ENCODE data around the gene SLC34A1.
A peak's percentile ranks its signal among the peaks of the same experiment; 100 is the strongest.

The SLC34A1 gene

GRCh38 chr5:177365845-177366527 lies 18.2 kb upstream of the SLC34A1 start:
- no peak for FAIRE-seq
- TF ChIP-seq POLR2AphosphoS5 (IDR thresholded peaks at IDR 0.05; ENCODE audit: low read depth, low read length) (no peak), POLR2A (IDR thresholded peaks at IDR 0.05; ENCODE audit: low read depth, low read length) (no peak), TAF1 (IDR thresholded peaks at IDR 0.05; ENCODE audit: borderline replicate concordance, low read depth, low read length) (no peak)
- no peak for DNase-seq (ENCODE audit: insufficient read length)

- FAIRE-seq: no peak
- no peak for DNase-seq (ENCODE audit: insufficient read length)
Measured at GRCh38 chr5:177366528-177367322, 17.5 kb upstream of the SLC34A1 start.

GRCh38 chr5:177367323-177367848 lies 16.8 kb upstream of the SLC34A1 start:
- FAIRE-seq (no peak), DNase-seq (ENCODE audit: insufficient read length) (no peak)
- TF ChIP-seq TAF1 (IDR thresholded peaks at IDR 0.05; ENCODE audit: borderline replicate concordance, low read depth, low read length) (no peak), POLR2A (IDR thresholded peaks at IDR 0.05; ENCODE audit: low read depth, low read length) (no peak), POLR2AphosphoS5 (IDR thresholded peaks at IDR 0.05; ENCODE audit: low read depth, low read length) (no peak)

More at GRCh38 chr5:177366528-177367322, 17.5 kb upstream of the SLC34A1 start:
- TF ChIP-seq POLR2AphosphoS5 (IDR thresholded peaks at IDR 0.05; ENCODE audit: low read depth, low read length) (no peak), TAF1 (IDR thresholded peaks at IDR 0.05; ENCODE audit: borderline replicate concordance, low read depth, low read length) (no peak), POLR2A (IDR thresholded peaks at IDR 0.05; ENCODE audit: low read depth, low read length) (no peak)

DNA sequence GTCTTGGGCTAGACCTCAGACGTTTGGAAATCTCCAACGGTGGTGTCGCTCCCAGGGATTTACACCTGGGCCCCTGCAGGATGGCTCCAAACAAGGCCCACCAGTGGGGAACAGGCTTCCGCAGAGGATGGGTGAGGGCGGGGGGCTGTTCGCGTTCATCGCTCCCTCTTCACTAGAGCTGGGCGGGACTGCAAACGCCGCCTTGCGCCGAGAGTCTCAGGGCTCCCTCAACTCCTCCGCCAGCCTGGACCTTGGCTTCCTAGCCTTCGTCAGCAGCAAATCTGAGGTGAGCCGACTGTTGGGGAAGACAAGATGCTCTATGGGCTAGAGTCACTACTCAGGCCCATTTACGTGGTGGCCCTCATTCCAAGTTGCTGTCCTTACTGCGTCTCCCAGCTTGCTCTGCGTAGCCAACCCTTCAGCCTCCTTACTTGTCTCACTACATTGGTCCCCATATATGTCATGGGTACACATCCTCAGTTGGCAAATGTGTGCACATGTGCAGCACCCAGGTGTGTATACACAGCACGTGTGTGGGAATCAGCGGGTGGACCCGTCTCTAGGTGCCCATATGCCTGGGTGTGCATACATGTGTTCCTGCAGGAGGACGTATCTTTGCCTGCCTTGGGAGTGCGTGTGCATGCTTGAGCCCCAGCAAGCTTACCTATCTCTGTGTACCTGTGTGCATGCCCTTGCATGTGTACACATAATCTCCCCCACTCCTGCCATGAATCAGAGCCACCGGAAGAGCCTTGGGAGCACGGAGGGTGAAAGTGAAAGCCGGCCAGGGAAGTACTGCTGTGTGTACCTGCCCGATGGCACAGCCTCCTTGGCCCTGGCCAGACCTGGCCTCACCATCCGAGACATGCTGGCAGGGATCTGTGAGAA lies 16.0 kb upstream of the SLC34A1 start:
- no peak for FAIRE-seq
- no peak for DNase-seq (ENCODE audit: insufficient read length)
- TF ChIP-seq POLR2A (IDR thresholded peaks at IDR 0.05; ENCODE audit: low read depth, low read length) (no peak), POLR2AphosphoS5 (IDR thresholded peaks at IDR 0.05; ENCODE audit: low read depth, low read length) (no peak), TAF1 (IDR thresholded peaks at IDR 0.05; ENCODE audit: borderline replicate concordance, low read depth, low read length) (no peak)

DNA sequence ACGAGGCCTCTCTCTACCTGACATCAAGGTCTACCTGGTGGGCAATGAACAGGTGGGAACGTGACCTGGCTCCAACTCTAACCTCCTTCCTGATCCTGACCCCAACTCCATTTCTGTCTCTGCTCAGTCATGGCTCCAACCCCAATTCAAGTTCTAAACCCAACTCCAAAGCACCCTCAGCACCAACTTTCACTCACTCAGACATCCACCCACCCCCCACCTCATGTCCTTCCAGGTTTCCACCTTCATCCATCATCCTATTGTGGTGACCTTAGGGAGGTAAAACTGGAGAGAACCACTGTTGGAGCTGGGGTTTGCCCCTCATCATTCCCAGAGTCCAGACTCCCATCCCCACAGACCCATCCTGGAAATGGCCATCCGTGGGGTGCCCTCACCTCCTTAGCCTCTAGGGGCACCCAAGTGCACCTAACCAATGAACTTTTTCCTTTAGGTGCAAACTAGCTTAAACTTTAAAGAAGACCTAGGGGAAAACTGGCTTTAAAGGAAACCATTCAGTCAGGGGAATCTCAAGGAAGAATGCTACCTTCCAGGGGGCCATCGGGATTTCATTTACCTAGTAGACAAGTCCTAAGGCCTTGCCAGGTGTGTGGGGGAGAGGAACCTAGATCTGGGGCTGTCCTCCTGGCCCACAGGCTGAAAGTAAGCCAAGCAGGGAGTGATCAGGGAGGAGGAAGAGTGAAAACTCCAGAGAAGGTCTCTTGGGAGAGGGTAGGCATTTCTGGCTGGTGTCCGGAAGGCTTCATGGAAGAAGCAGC lies 15.2 kb upstream of the SLC34A1 start:
- TF ChIP-seq POLR2A (IDR thresholded peaks at IDR 0.05; ENCODE audit: low read depth, low read length) (no peak), TAF1 (IDR thresholded peaks at IDR 0.05; ENCODE audit: borderline replicate concordance, low read depth, low read length) (no peak), POLR2AphosphoS5 (IDR thresholded peaks at IDR 0.05; ENCODE audit: low read depth, low read length) (no peak)
- no peak for DNase-seq (ENCODE audit: insufficient read length)
- FAIRE-seq: peak; percentile 75

DNA sequence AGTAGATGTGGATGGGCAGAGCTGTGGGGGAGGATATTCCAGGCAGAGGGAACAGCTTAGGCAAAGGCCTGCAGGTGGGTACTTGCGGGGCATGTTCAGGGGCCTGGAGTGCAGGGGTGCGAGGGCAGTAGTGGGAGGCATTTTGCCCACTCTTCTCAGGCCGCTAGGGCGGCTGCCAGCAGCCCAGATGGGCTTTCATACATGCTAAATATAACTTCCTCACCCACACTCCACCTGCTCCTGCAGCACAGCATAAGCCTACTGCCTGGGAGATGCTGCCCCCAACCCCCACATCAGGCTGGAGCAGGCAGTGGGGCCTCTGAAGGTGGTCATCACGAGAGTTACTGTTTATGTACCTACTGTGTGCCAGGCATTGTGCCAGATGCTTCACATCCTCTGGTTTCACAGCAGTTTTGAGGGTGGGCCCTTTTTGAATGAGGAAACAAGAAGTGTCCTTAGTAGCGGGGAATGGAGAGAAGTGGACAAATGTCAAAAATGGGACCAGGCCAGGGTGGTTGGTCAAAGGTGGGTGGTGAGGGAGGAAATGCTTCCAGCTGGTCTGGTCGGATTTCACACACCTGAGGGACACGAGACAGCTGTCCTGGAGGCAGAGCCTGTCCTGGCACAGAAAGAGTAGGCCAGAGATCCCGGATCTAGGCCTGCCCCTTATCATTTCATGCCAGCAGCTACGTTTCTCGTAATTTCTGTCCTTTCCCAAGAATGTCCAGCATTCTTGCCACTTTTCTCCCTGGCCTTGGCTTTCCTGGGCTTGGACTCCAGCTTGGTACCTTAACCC lies 14.4 kb upstream of the SLC34A1 start:
- FAIRE-seq (peak; percentile 33), DNase-seq (ENCODE audit: insufficient read length) (no peak)
- TF ChIP-seq POLR2A (IDR thresholded peaks at IDR 0.05; ENCODE audit: low read depth, low read length) (no peak), TAF1 (IDR thresholded peaks at IDR 0.05; ENCODE audit: borderline replicate concordance, low read depth, low read length) (no peak), POLR2AphosphoS5 (IDR thresholded peaks at IDR 0.05; ENCODE audit: low read depth, low read length) (no peak)

GRCh38 chr5:177370488-177371119 lies 13.6 kb upstream of the SLC34A1 start:
- FAIRE-seq (no peak), DNase-seq (ENCODE audit: insufficient read length) (no peak)
- no peak for TF ChIP-seq TAF1 (IDR thresholded peaks at IDR 0.05; ENCODE audit: borderline replicate concordance, low read depth, low read length)
- no peak for TF ChIP-seq POLR2AphosphoS5 (IDR thresholded peaks at IDR 0.05; ENCODE audit: low read depth, low read length)
- TF ChIP-seq POLR2A (IDR thresholded peaks at IDR 0.05; ENCODE audit: low read depth, low read length): no peak

DNA sequence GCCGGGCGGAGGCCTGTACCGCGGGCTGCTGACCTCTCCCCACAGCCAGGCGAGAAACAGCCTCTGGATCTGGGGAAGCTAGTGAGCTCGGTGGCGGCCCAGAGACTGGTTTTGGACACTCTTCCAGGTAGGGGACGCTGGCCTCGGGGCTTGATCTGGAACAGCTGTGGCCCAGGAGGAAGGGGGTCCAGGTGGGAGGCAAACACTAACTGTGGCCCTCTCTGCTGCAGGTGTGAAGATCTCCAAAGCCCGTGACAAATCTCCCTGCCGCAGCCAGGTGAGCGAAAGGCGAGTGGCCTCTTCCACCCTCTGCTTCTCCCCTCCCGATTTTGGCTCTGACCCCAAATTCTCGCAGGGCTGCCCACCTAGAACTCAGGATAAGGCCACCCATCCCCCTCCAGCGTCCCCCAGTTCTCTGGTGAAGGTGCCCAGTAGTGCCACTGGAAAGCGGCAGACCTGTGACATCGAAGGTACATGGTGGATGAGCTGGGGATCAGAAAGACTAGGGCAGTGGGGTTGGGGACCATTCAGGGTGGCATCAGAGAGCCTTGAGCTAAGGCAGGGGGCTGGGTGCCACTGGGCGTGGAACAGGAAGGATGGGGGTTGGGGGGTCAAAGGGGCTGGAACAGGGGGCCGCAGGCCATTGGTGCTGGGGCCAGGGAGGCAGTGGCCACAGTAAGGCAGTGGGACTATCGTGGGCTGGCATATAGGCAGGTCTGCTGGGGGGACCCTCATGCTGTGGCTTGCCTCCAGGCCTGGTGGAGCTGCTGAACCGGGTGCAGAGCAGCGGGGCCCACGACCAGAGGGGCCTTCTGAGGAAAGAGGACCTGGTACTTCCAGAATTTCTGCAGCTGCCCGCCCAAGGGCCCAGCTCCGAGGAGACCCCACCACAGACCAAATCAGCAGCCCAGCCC lies 12.9 kb upstream of the SLC34A1 start:
- FAIRE-seq (no peak), DNase-seq (ENCODE audit: insufficient read length) (no peak)
- TF ChIP-seq POLR2AphosphoS5 (IDR thresholded peaks at IDR 0.05; ENCODE audit: low read depth, low read length) (no peak), POLR2A (IDR thresholded peaks at IDR 0.05; ENCODE audit: low read depth, low read length) (no peak), TAF1 (IDR thresholded peaks at IDR 0.05; ENCODE audit: borderline replicate concordance, low read depth, low read length) (no peak)
